Breast epithelium (tissue), 4 donors: ENCODE measurements around the gene SLC15A3. TPM values are rescaled to one million over a fixed set of nuclear protein-coding genes. Genes with fewer than 3 reads are reported as not detected.
A peak's percentile ranks its signal among the peaks of the same experiment; 100 is the strongest.

Experiments used
- DNase-seq, 2 donors: peaks; one replicate each; pipeline ENCODE4 v3.0.0-alpha.2; 2019; ENCODE audit warnings: low spot score in 2 of 2
- H3K27ac ChIP-seq, 2 donors: fragments of 200-600 bp; sonication (generic) in 1 of 2; one replicate each; pipeline ENCODE4 v1.5.1; 2016 to 2019; ENCODE audit warnings: mild to moderate bottlenecking in 1 of 2
- H3K27me3 ChIP-seq, 2 donors: fragments of 200-600 bp; sonication (generic) in 1 of 2; one replicate each; pipeline versions ENCODE4 v1.5.1 to v1.6.0; 2017 to 2019; ENCODE audit warnings: control low read depth in 1 of 2, mild to moderate bottlenecking in 1 of 2
- H3K36me3 ChIP-seq: fragments of 200-600 bp; one replicate; pipeline ENCODE4 v1.5.1; 2019
- H3K4me1 ChIP-seq, 2 donors: fragments of 200-600 bp; sonication (generic); one replicate each; pipeline ENCODE4 v1.5.1; 2016 to 2019; ENCODE audit warnings: control low read depth in 1 of 2
- H3K4me3 ChIP-seq, 3 donors: fragments of 200-600 bp; sonication (generic); 1 replicate in 2 of 3; 2 replicates in 1 of 3; pipeline ENCODE4 v1.5.1; 2016 to 2019; ENCODE audit warnings: mild to moderate bottlenecking in 3 of 3, moderate library complexity in 2 of 3
- H3K9me3 ChIP-seq, 2 donors: fragments of 200-600 bp; sonication (generic) in 1 of 2; one replicate each; pipeline ENCODE4 v1.5.1; 2016 to 2019; ENCODE audit warnings: control low read depth in 1 of 2
- CTCF ChIP-seq, 3 donors: fragments of 450-650 bp; IDR thresholded peaks; one replicate each; pipeline ENCODE4 v1.5.1; 2016 to 2017; ENCODE audit warnings: antibody characterized with exemption in 3 of 3, mild to moderate bottlenecking in 3 of 3, moderate library complexity in 3 of 3
- POLR2A ChIP-seq: fragments of 450-650 bp; IDR thresholded peaks from one replicate; pipeline ENCODE4 v1.6.1; 2016; ENCODE audit warnings: antibody characterized with exemption, mild to moderate bottlenecking, moderate library complexity
- POLR2AphosphoS5 ChIP-seq, 3 donors: sonication (generic); formaldehyde crosslinking; IDR thresholded peaks; one replicate each; pipeline ENCODE4 v1.6.1; 2017; ENCODE audit warnings: antibody characterized with exemption in 3 of 3
- intact Hi-C: fragments of 100-400 bp; cut with DNase I; formaldehyde crosslinking; loops from one replicate; pipeline ENCODE4 v1.15.1; 2023; ENCODE audit warnings: low total_unique reads
- total RNA-seq, 3 donors: library from RNA; depleted of rRNA; stranded (reverse); fragments of >200 nt; gene quantifications; one replicate each; pipeline ENCODE4 v1.1.0, GENCODE V29; 2016

Gene SLC15A3
- total RNA-seq, 3 donors from 2014 or later, result 8.8 to 23.2 (median 20.8) TPM

DNA sequence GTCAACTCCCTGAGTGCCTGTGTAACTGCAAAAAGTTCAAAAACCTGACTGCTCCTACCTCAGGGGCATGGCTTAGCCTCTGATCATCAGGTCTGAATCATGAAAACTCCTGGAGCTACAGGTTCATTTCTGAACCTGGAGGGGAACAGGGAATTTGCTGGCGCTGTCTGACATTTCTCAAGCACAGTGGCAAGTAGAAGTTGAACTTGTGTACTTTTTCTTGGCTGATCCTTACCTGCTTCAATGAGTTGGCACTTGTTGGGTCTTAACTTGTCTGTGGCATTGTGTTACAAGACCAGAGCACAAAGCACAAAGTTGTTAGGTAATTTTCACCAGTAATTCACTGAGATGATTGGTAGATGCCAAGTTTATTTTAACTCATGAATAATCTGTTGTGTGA is 34.7 kb downstream of the SLC15A3 start:
- TF ChIP-seq POLR2A, result no peak
- no peak for TF ChIP-seq CTCF (IDR thresholded peaks at IDR 0.05)
- no peak for TF ChIP-seq POLR2AphosphoS5 (IDR thresholded peaks at IDR 0.05)
- Histone ChIP-seq H3K4me1 (peaks cover 4% of the 10 kb centered on the region in 2 donors), H3K36me3 (peaks cover 11% of the 10 kb centered on the region), H3K27me3 (no peaks in the 10 kb centered on the region), H3K9me3 (no peaks in the 10 kb centered on the region), H3K4me3 (no peak overlapping the region), H3K27ac (no peak overlapping the region)
- DNase-seq, result no peak
- intact Hi-C loops, result no loop called here

DNA sequence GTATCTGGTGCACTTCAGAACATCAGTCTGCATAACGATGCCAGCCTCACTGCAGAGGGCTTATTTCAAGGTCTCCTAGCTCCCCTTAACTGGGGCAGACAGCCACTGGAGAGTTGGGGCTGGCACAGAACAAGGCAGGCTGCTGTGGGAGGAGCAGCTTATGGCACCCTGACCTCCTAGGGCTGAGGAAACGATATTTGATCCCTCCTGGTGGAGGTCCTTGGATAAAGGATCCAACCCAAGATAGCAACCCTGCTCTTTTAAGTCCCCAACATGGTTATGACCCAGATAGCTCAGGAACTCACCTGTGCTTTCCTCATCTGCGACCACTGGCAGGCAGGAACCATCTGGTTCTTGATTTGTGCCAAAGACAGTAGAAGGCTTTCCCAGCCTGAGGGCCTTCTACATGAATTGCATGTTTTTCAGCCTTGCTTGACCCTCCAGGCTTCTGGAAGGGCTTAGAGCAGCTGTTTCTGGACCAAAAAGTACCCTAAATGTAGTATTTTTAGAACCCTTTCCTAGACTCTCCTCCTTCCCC is 35.2 kb downstream of the SLC15A3 start:
- Histone ChIP-seq H3K4me3 (no peak overlapping the region), H3K36me3 (peaks cover 6% of the 10 kb centered on the region), H3K4me1 (peaks cover 4% of the 10 kb centered on the region in 2 donors), H3K9me3 (no peaks in the 10 kb centered on the region), H3K27me3 (no peaks in the 10 kb centered on the region), H3K27ac (peak overlapping the region in 1 of 2 donors; percentile 13)
- no peak for DNase-seq
- intact Hi-C loops, result no loop called here
- no peak for TF ChIP-seq CTCF (IDR thresholded peaks at IDR 0.05)
- no peak for TF ChIP-seq POLR2AphosphoS5 (IDR thresholded peaks at IDR 0.05)
- TF ChIP-seq POLR2A, result no peak

DNA sequence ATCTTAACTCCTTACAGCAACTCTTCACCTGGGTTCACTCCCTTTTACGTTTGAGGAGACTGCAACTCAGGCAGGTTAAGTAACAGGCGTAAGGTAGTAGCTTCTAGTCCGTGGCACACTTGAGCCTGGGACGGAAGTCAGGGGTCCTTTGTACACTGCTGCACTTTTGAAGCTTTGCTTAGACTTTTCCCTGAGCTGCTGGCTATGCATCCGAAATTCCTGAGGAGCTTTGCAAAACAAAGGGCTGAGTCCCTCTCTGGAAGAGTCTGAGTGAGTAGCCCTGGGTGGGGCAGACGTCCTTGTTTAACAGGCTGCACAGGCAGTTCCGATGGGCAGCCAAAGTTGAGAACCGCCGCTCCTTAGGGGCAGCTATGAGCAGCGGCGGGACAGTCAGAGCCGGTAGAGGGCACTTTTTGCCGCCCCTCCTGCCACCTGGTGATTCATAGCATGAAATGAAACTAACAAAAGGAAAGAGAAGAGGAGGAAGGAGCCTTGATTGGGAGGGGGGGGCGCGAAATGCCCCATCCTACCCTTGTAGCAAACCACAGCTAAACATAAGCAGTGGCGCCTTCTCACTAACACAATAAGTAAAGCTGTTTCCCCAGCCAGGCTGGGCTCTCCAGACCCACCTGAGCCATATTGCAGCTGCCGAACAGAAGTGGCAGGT is 36.6 kb downstream of the SLC15A3 start:
- intact Hi-C loops, result no loop called here
- Histone ChIP-seq H3K27ac (peak overlapping the region; percentile 94 to 95), H3K27me3 (no peaks in the 10 kb centered on the region), H3K4me1 (peaks cover 4% of the 10 kb centered on the region in 2 donors), H3K9me3 (no peaks in the 10 kb centered on the region), H3K36me3 (no peaks in the 10 kb centered on the region), H3K4me3 (peak overlapping the region; percentile 69 to 84 (median 74))
- no peak for TF ChIP-seq CTCF (IDR thresholded peaks at IDR 0.05)
- no peak for TF ChIP-seq POLR2A
- no peak for TF ChIP-seq POLR2AphosphoS5 (IDR thresholded peaks at IDR 0.05)
- DNase-seq, result peak in 1 of 2 donors; percentile 64

DNA sequence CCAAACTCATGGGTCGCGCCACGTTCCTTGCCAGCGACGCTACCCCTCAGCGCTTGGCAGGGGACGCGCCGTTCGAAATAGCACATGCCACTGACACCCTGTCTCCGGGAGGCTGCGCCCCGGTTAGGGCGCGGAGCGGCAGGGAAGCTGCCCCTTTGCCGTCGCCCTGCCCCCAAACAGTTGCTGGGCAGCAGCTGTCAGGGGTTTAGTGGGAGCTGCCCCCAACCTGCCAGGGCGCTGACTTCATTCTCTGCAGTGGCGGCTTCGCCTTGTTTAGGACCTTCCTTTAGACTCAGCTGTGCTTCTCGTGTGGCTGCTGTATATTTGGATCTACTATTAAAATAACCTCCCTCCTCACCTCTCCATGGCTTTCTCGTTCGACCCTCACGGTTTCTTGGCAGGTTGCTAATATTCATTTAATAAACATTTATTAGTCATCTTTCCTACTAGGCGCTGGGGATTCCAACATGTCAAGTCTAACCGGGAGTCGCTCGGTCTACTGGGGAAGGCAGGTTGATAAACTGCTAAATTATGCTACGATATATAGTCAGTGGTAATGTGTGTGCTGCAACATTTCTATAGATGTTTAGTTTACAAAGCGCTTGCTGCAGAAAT is 37.2 kb downstream of the SLC15A3 start:
- Histone ChIP-seq H3K9me3 (no peaks in the 10 kb centered on the region), H3K27me3 (no peaks in the 10 kb centered on the region), H3K27ac (peak overlapping the region; percentile 94 to 95), H3K4me3 (peak overlapping the region; percentile 69 to 84 (median 74)), H3K4me1 (peaks cover 4% of the 10 kb centered on the region in 2 donors), H3K36me3 (no peaks in the 10 kb centered on the region)
- DNase-seq, result no peak
- TF ChIP-seq CTCF (IDR thresholded peaks at IDR 0.05), result no peak
- no peak for TF ChIP-seq POLR2AphosphoS5 (IDR thresholded peaks at IDR 0.05)
- no peak for TF ChIP-seq POLR2A
- intact Hi-C loops, result no loop called here
